ENCODE measurements around the gene ETHE1. TPM values are rescaled to one million over a fixed set of nuclear protein-coding genes. Genes with fewer than 3 reads are reported as not detected.

ETHE1 gene
- total RNA-seq, 2 experiments from 2014 or later: 104 to 112 TPM

- no peak overlapping the region for H3K27ac Mint-ChIP-seq
- H3K4me1 Mint-ChIP-seq (ENCODE audit: low read depth): peaks cover 44% of the 10 kb centered on the region
- POLR2A ChIA-PET: no interaction called here
- no peak for DNase-seq
- intact Hi-C loops (cut with micrococcal nuclease): no loop called here
- no peak overlapping the region for H3K4me3 Mint-ChIP-seq
- no peaks in the 10 kb centered on the region for H3K27me3 Mint-ChIP-seq
- CTCF ChIA-PET: interaction anchor here (1.1 kb wide), 1 partner anchor 24 kb away, joined by 4 read pairs; no protein-coding TSS in a partner anchor
- no peaks in the 10 kb centered on the region for H3K9me3 Mint-ChIP-seq
- peaks cover 4% of the 10 kb centered on the region for H3K36me3 Mint-ChIP-seq
These were observed 55.9 kb downstream of the ETHE1 start for GRCh38 chr19:43471091-43471490.

GRCh38 chr19:43470288-43470687 is 56.7 kb downstream of the ETHE1 start:
- Mint-ChIP-seq H3K4me3 (no peak overlapping the region), H3K4me1 (ENCODE audit: low read depth) (peaks cover 43% of the 10 kb centered on the region), H3K27me3 (no peaks in the 10 kb centered on the region)

GRCh38 chr19:43469160-43469480 is 57.9 kb downstream of the ETHE1 start:
- CTCF ChIA-PET: interaction anchor here (1.6 to 2.6 kb wide), 2 partner anchors 22 to 51 kb away, joined by 5 to 11 read pairs; no protein-coding TSS in a partner anchor
- no peak overlapping the region for H3K4me3 Mint-ChIP-seq
- intact Hi-C loops (cut with micrococcal nuclease): loop anchor here (10.0 kb wide), 1 partner anchor 316 kb away; the partner anchor contains the start of gene KCNN4
- no peaks in the 10 kb centered on the region for H3K36me3 Mint-ChIP-seq
- H3K27ac Mint-ChIP-seq: peak overlapping the region; percentile 74
- no peaks in the 10 kb centered on the region for H3K9me3 Mint-ChIP-seq
- no peak for DNase-seq
- H3K4me1 Mint-ChIP-seq (ENCODE audit: low read depth): peaks cover 48% of the 10 kb centered on the region
- POLR2A ChIA-PET: no interaction called here
- no peaks in the 10 kb centered on the region for H3K27me3 Mint-ChIP-seq

More at GRCh38 chr19:43470288-43470687, 56.7 kb downstream of the ETHE1 start:
- Mint-ChIP-seq H3K36me3 (peaks cover under 1% of the 10 kb centered on the region), H3K9me3 (no peaks in the 10 kb centered on the region), H3K27ac (no peak overlapping the region)
- POLR2A ChIA-PET: no interaction called here
- peak; percentile 61 for DNase-seq
- CTCF ChIA-PET: interaction anchor here (1.1 to 1.6 kb wide), 2 partner anchors 23 to 49 kb away, joined by 4 to 11 read pairs; no protein-coding TSS in a partner anchor
- intact Hi-C loops (cut with micrococcal nuclease): no loop called here

- Mint-ChIP-seq H3K4me1 (ENCODE audit: low read depth) (peaks cover 48% of the 10 kb centered on the region), H3K27ac (peak overlapping the region; percentile 59), H3K27me3 (no peaks in the 10 kb centered on the region), H3K36me3 (no peaks in the 10 kb centered on the region), H3K4me3 (no peak overlapping the region), H3K9me3 (no peaks in the 10 kb centered on the region)
- ChIA-PET POLR2A (no interaction called here), CTCF (interaction anchor here (1.6 to 2.6 kb wide), 3 partner anchors 21 to 51 kb away, joined by 5 to 11 read pairs (median 5); partner anchors contain the start of gene PHLDB3)
- DNase-seq: no peak
- intact Hi-C loops (cut with micrococcal nuclease): loop anchor here (10.0 kb wide), 1 partner anchor 316 kb away; the partner anchor contains the start of gene KCNN4
These were observed 58.4 kb downstream of the ETHE1 start for GRCh38 chr19:43468354-43469159.

- Mint-ChIP-seq H3K36me3 (no peaks in the 10 kb centered on the region), H3K27me3 (no peaks in the 10 kb centered on the region), H3K9me3 (no peaks in the 10 kb centered on the region), H3K4me1 (ENCODE audit: low read depth) (peaks cover 50% of the 10 kb centered on the region), H3K27ac (peak overlapping the region; percentile 53), H3K4me3 (no peak overlapping the region)
- no peak for DNase-seq
- ChIA-PET POLR2A (no interaction called here), CTCF (interaction anchor here (0.7 to 2.6 kb wide), 3 partner anchors 21 to 52 kb away, joined by 3 to 5 read pairs (median 5); partner anchors contain the start of gene PHLDB3)
- intact Hi-C loops (cut with micrococcal nuclease): loop anchor here (10.0 kb wide), 1 partner anchor 317 kb away; the partner anchor contains the start of gene KCNN4
These were observed 59.3 kb downstream of the ETHE1 start for GRCh38 chr19:43467730-43468129.

- peak overlapping the region; percentile 14 for H3K27ac Mint-ChIP-seq
- H3K27me3 Mint-ChIP-seq: no peaks in the 10 kb centered on the region
These were observed 59.7 kb downstream of the ETHE1 start for GRCh38 chr19:43467276-43467675.

GRCh38 chr19:43466793-43467192 is 60.2 kb downstream of the ETHE1 start:
- Mint-ChIP-seq H3K27ac (no peak overlapping the region), H3K4me1 (ENCODE audit: low read depth) (peaks cover 59% of the 10 kb centered on the region), H3K4me3 (no peak overlapping the region), H3K9me3 (no peaks in the 10 kb centered on the region), H3K36me3 (no peaks in the 10 kb centered on the region), H3K27me3 (no peaks in the 10 kb centered on the region)
- intact Hi-C loops (cut with micrococcal nuclease): loop anchor here (10.0 kb wide), 1 partner anchor 318 kb away; the partner anchor contains the start of gene KCNN4
- no peak for DNase-seq
- ChIA-PET CTCF (interaction anchor here (2.6 kb wide), 1 partner anchor 20 kb away, joined by 5 read pairs; no protein-coding TSS in a partner anchor), POLR2A (no interaction called here)

More at GRCh38 chr19:43467276-43467675, 59.7 kb downstream of the ETHE1 start:
- Mint-ChIP-seq H3K9me3 (no peaks in the 10 kb centered on the region), H3K36me3 (no peaks in the 10 kb centered on the region), H3K4me1 (ENCODE audit: low read depth) (peaks cover 54% of the 10 kb centered on the region), H3K4me3 (no peak overlapping the region)
- ChIA-PET CTCF (interaction anchor here (0.7 to 2.6 kb wide), 3 partner anchors 20 to 53 kb away, joined by 3 to 5 read pairs (median 5); partner anchors contain the start of gene PHLDB3), POLR2A (no interaction called here)
- DNase-seq: no peak
- intact Hi-C loops (cut with micrococcal nuclease): loop anchor here (10.0 kb wide), 1 partner anchor 318 kb away; the partner anchor contains the start of gene KCNN4

- Mint-ChIP-seq H3K9me3 (no peaks in the 10 kb centered on the region), H3K4me1 (ENCODE audit: low read depth) (peaks cover 59% of the 10 kb centered on the region), H3K36me3 (no peaks in the 10 kb centered on the region), H3K4me3 (peak within 1 kb of the TSS; percentile 90), H3K27me3 (no peaks in the 10 kb centered on the region), H3K27ac (peak within 1 kb of the TSS; percentile 82)
- POLR2A ChIA-PET: interaction anchor here (1.1 kb wide), 1 partner anchor 38 kb away, joined by 4 read pairs; no protein-coding TSS in a partner anchor
- CTCF ChIA-PET: interaction anchor here (10.3 kb wide), 1 partner anchor 18 kb away, joined by 86 read pairs; no protein-coding TSS in a partner anchor
- intact Hi-C loops (cut with micrococcal nuclease): loop anchor here (10.0 kb wide), 1 partner anchor 319 kb away; the partner anchor contains the start of gene KCNN4
- DNase-seq: no peak
These were observed 61.4 kb downstream of the ETHE1 start, which contains the start of gene LYPD3 for GRCh38 chr19:43465468-43466120. TSS of gene LYPD3 (minus strand) at chr19:43465608. CDS start at chr19:43465571, 37 bp downstream.

- H3K9me3 Mint-ChIP-seq: no peaks in the 10 kb centered on the region
- peak overlapping the region; percentile 90 for H3K4me3 Mint-ChIP-seq
- no peaks in the 10 kb centered on the region for H3K36me3 Mint-ChIP-seq
- H3K4me1 Mint-ChIP-seq (ENCODE audit: low read depth): peaks cover 48% of the 10 kb centered on the region
- ChIA-PET CTCF (interaction anchor here (0.7 to 10.3 kb wide), 9 partner anchors 16 to 204 kb away, joined by 3 to 86 read pairs (median 4); no protein-coding TSS in a partner anchor), POLR2A (interaction anchor here (0.9 to 2.3 kb wide), 8 partner anchors 11 to 132 kb away, joined by 3 to 8 read pairs (median 4); partner anchors contain the start of genes IRGQ, PHLDB3, ZNF575 and ZNF576)
- DNase-seq: no peak
- no peaks in the 10 kb centered on the region for H3K27me3 Mint-ChIP-seq
- intact Hi-C loops (cut with micrococcal nuclease): loop anchor here (10.0 kb wide), 1 partner anchor 321 kb away; the partner anchor contains the start of gene KCNN4
- H3K27ac Mint-ChIP-seq: peak overlapping the region; percentile 82
These were observed 62.7 kb downstream of the ETHE1 start for GRCh38 chr19:43464134-43464775.

GRCh38 chr19:43463381-43464133 is 63.4 kb downstream of the ETHE1 start:
- H3K27ac Mint-ChIP-seq: peak overlapping the region; percentile 82
- ChIA-PET CTCF (interaction anchor here (0.7 to 10.3 kb wide), 12 partner anchors 13 to 205 kb away, joined by 3 to 86 read pairs (median 4); partner anchors contain the start of gene ZNF575), POLR2A (interaction anchor here (0.9 to 2.3 kb wide), 10 partner anchors 9 to 133 kb away, joined by 3 to 8 read pairs (median 4); partner anchors contain the start of genes IRGQ, PHLDB3, ZNF575 and ZNF576)
- no peaks in the 10 kb centered on the region for H3K9me3 Mint-ChIP-seq
- peaks cover 41% of the 10 kb centered on the region for H3K4me1 Mint-ChIP-seq (ENCODE audit: low read depth)
- intact Hi-C loops (cut with micrococcal nuclease): loop anchor here (1.0 to 10.0 kb wide), 8 partner anchors 12 to 321 kb away; partner anchors contain the start of genes KCNN4, PHLDB3, ZNF428 and ZNF575
- peak overlapping the region; percentile 90 for H3K4me3 Mint-ChIP-seq
- H3K36me3 Mint-ChIP-seq: no peaks in the 10 kb centered on the region
- no peaks in the 10 kb centered on the region for H3K27me3 Mint-ChIP-seq
- DNase-seq: peak; percentile 100
